ENCODE data around the gene OOSP4A.

The OOSP4A gene

GRCh38 chr11:59992425-59992824 is 28.6 kb downstream of the OOSP4A start:
- DNase-seq (ENCODE audit: low read depth) = no peak
- TF ChIP-seq CTCF (IDR thresholded peaks at IDR 0.05; ENCODE audit: insufficient read depth, low read depth, low read length, missing control alignments) = no peak
- H3K4me3 ChIP-seq (ENCODE audit: low read depth, low read length) = no peak overlapping the region

- no peak for TF ChIP-seq CTCF (IDR thresholded peaks at IDR 0.05; ENCODE audit: insufficient read depth, low read depth, low read length, missing control alignments)
These were observed 34.0 kb downstream of the OOSP4A start for GRCh38 chr11:59997800-59998199.

GRCh38 chr11:59999691-60000090 is 35.9 kb downstream of the OOSP4A start:
- no peak for TF ChIP-seq CTCF (IDR thresholded peaks at IDR 0.05; ENCODE audit: insufficient read depth, low read depth, low read length, missing control alignments)
- H3K4me3 ChIP-seq (ENCODE audit: low read depth, low read length) = no peak overlapping the region
- no peak for DNase-seq (ENCODE audit: low read depth)

More at GRCh38 chr11:59997800-59998199, 34.0 kb downstream of the OOSP4A start:
- H3K4me3 ChIP-seq (ENCODE audit: low read depth, low read length) = no peak overlapping the region
- DNase-seq (ENCODE audit: low read depth) = no peak

- DNase-seq (ENCODE audit: low read depth) = no peak
- no peak for TF ChIP-seq CTCF (IDR thresholded peaks at IDR 0.05; ENCODE audit: insufficient read depth, low read depth, low read length, missing control alignments)
- H3K4me3 ChIP-seq (ENCODE audit: low read depth, low read length) = no peak overlapping the region
These were observed 39.9 kb downstream of the OOSP4A start for GRCh38 chr11:60003729-60004128.

- H3K4me3 ChIP-seq (ENCODE audit: low read depth, low read length) = no peak overlapping the region
- DNase-seq (ENCODE audit: low read depth) = no peak
- no peak for TF ChIP-seq CTCF (IDR thresholded peaks at IDR 0.05; ENCODE audit: insufficient read depth, low read depth, low read length, missing control alignments)
These were observed 41.5 kb downstream of the OOSP4A start for GRCh38 chr11:60005360-60005759.

- no peak for DNase-seq (ENCODE audit: low read depth)
- TF ChIP-seq CTCF (IDR thresholded peaks at IDR 0.05; ENCODE audit: insufficient read depth, low read depth, low read length, missing control alignments) = no peak
- H3K4me3 ChIP-seq (ENCODE audit: low read depth, low read length) = no peak within 1 kb of the TSS
These were observed 53.0 kb downstream of the OOSP4A start, which contains the start of gene OOSP4B for GRCh38 chr11:60016881-60017280. Gene OOSP4B (plus strand): TSS chr11:60017181.

- DNase-seq (ENCODE audit: low read depth) = no peak
- no peak for TF ChIP-seq CTCF (IDR thresholded peaks at IDR 0.05; ENCODE audit: insufficient read depth, low read depth, low read length, missing control alignments)
- H3K4me3 ChIP-seq (ENCODE audit: low read depth, low read length) = no peak overlapping the region
These were observed 54.2 kb downstream of the OOSP4A start for GRCh38 chr11:60018058-60018457.

Data from GM12865 (cell line).